ENCODE measurements around the gene GSAP.

GRCh38 chr7:77415823-77416620, at the start of gene GSAP:
- TF ChIP-seq CTCF (IDR thresholded peaks at IDR 0.05 in 8 of 11, conservative IDR thresholded peaks at IDR 0.05 in 3 of 11), result peak in 4 of 11 experiments; percentile 25 to 46 (median 36)
- TF ChIP-seq POLR2A (IDR thresholded peaks at IDR 0.05), result peak in 1 of 3 donors; percentile 9
